Fibroblast of lung (primary cell): ENCODE data around the gene USP19. TPM values are rescaled to one million over a fixed set of nuclear protein-coding genes. Genes with fewer than 3 reads are reported as not detected.

Experiments
- DNase-seq, 2 donors: peaks; one replicate each; pipeline versions ENCODE4 v3.0.0 to v3.0.0-alpha.2; 2010; ENCODE audit warnings: low read depth in 2 of 2
- H2AFZ ChIP-seq: 2 replicates; pipeline ENCODE4 v1.5.1; 2012; ENCODE audit warnings: low read length, control low read depth, inconsistent platforms
- H3K27ac ChIP-seq: 2 replicates; pipeline ENCODE4 v1.5.1; 2011; ENCODE audit warnings: low read length, control low read depth; ENCODE audit not compliant: insufficient read depth
- H3K27me3 ChIP-seq: 2 replicates; pipeline ENCODE4 v1.5.1; 2011; ENCODE audit warnings: mild to moderate bottlenecking, low read length; ENCODE audit not compliant: control insufficient read depth, insufficient read depth
- H3K36me3 ChIP-seq: 2 replicates; pipeline ENCODE4 v1.5.1; 2011; ENCODE audit warnings: low read length; ENCODE audit not compliant: control insufficient read depth, insufficient read depth
- H3K4me1 ChIP-seq: 2 replicates; pipeline ENCODE4 v1.5.1; 2011; ENCODE audit warnings: low read length; ENCODE audit not compliant: control insufficient read depth, insufficient read depth; ENCODE audit errors: extremely low read depth
- H3K4me2 ChIP-seq: 2 replicates; pipeline ENCODE4 v1.5.1; 2011; ENCODE audit warnings: low read length, control low read depth; ENCODE audit not compliant: insufficient read depth; ENCODE audit errors: extremely low read depth
- H3K4me3 ChIP-seq, 4 experiments: fragments of 200-600 bp in 1 of 4; sonication (generic) in 1 of 4; replicated peaks in 1 of 4; 2 replicates each; pipeline ENCODE4 v1.5.1; 2011 to 2016; ENCODE audit warnings: low read length in 4 of 4, low read depth in 3 of 4, mild to moderate bottlenecking in 3 of 4, control low read depth in 2 of 4, inconsistent platforms in 1 of 4, mixed read lengths in 1 of 4; ENCODE audit not compliant: insufficient read depth in 1 of 4; ENCODE audit errors: control extremely low read depth in 1 of 4
- H3K79me2 ChIP-seq: 2 replicates; pipeline ENCODE4 v1.5.1; 2012; ENCODE audit warnings: mild to moderate bottlenecking, low read length, inconsistent platforms; ENCODE audit not compliant: control insufficient read depth, insufficient read depth
- H3K9ac ChIP-seq: 2 replicates; pipeline ENCODE4 v1.5.1; 2011; ENCODE audit warnings: mild to moderate bottlenecking, low read length, control low read depth; ENCODE audit not compliant: insufficient read depth
- H3K9me3 ChIP-seq: 2 replicates; pipeline ENCODE4 v1.5.1; 2012; ENCODE audit warnings: low read depth, low read length; ENCODE audit not compliant: control insufficient read depth, insufficient read depth
- H4K20me1 ChIP-seq: 2 replicates; pipeline ENCODE4 v1.5.1; 2011; ENCODE audit warnings: low read length; ENCODE audit not compliant: control insufficient read depth, insufficient read depth; ENCODE audit errors: extremely low read depth
- CTCF ChIP-seq, 2 donors: IDR thresholded peaks in 1 of 2; conservative IDR thresholded peaks in 1 of 2; 1 replicate in 1 of 2; 2 replicates in 1 of 2; pipeline ENCODE4 v1.5.1; 2011 to 2012; ENCODE audit warnings: low read length in 2 of 2, control low read depth in 1 of 2, inconsistent platforms in 1 of 2, low read depth in 1 of 2, mild to moderate bottlenecking in 1 of 2
- EZH2 ChIP-seq: IDR thresholded peaks from 2 replicates; pipeline ENCODE4 v1.5.1; 2012; ENCODE audit warnings: low read length, control low read depth, mild to moderate bottlenecking; ENCODE audit errors: missing control alignments
- polyA plus RNA-seq, 2 donors: library from polyadenylated mRNA; depleted of rRNA in 1 of 2; stranded (reverse) in 1 of 2; unstranded in 1 of 2; fragments of >200 nt; gene quantifications; 2 replicates each; pipeline ENCODE4 v1.2.1, GENCODE V29; 2011 to 2012; ENCODE audit warnings: missing spikeins in 1 of 2
- total RNA-seq: library from RNA; depleted of rRNA; stranded (reverse); fragments of >200 nt; gene quantifications from 2 replicates; pipeline ENCODE4 v1.2.1, GENCODE V29; 2014

Gene USP19
- total and polyA plus RNA-seq, 2 donors (not counting 1 experiment from before 2014, with no cell fraction given), result 23.3 to 53.8 TPM

- Histone ChIP-seq H3K9me3 (no peaks in the 10 kb centered on the region), H3K4me1 (peaks cover 9% of the 10 kb centered on the region), H3K4me3 (no peak overlapping the region), H3K79me2 (peaks cover 16% of the 10 kb centered on the region), H3K36me3 (peaks cover 36% of the 10 kb centered on the region), H3K4me2 (no peak overlapping the region), H3K27ac (no peak overlapping the region), H3K27me3 (no peaks in the 10 kb centered on the region), H3K9ac (no peak overlapping the region), H4K20me1 (no peaks in the 10 kb centered on the region), H2AFZ (no peak overlapping the region)
- DNase-seq, result no peak
- TF ChIP-seq CTCF (conservative IDR thresholded peaks at IDR 0.05 in 1 of 2, IDR thresholded peaks at IDR 0.05 in 1 of 2; ENCODE audit: low read depth in 1 of 2, low read length in 2 of 2), result no peak
These were observed 2.4 kb upstream of the USP19 start for GRCh38 chr3:49122886-49123545.

GRCh38 chr3:49122451-49122850 is 1.8 kb upstream of the USP19 start:
- Histone ChIP-seq H4K20me1 (no peaks in the 10 kb centered on the region), H3K4me2 (no peak overlapping the region), H3K9ac (no peak overlapping the region), H3K27me3 (no peaks in the 10 kb centered on the region), H3K4me1 (peaks cover 9% of the 10 kb centered on the region), H3K79me2 (peaks cover 16% of the 10 kb centered on the region), H3K9me3 (no peaks in the 10 kb centered on the region), H2AFZ (no peak overlapping the region), H3K36me3 (peaks cover 40% of the 10 kb centered on the region), H3K27ac (no peak overlapping the region), H3K4me3 (no peak overlapping the region)
- no peak for TF ChIP-seq CTCF (conservative IDR thresholded peaks at IDR 0.05 in 1 of 2, IDR thresholded peaks at IDR 0.05 in 1 of 2; ENCODE audit: low read depth in 1 of 2, low read length in 2 of 2)
- TF ChIP-seq EZH2, result no peak
- DNase-seq, result no peak

GRCh38 chr3:49122022-49122421 is 1.4 kb upstream of the USP19 start:
- no peaks in the 10 kb centered on the region for H3K27me3 ChIP-seq
- no peaks in the 10 kb centered on the region for H3K9me3 ChIP-seq
- H3K9ac ChIP-seq, result no peak overlapping the region
- H3K4me2 ChIP-seq, result no peak overlapping the region
- no peak overlapping the region for H3K27ac ChIP-seq
- H4K20me1 ChIP-seq, result no peaks in the 10 kb centered on the region
- no peak for DNase-seq
- peaks cover 16% of the 10 kb centered on the region for H3K79me2 ChIP-seq
- TF ChIP-seq EZH2 (no peak), CTCF (conservative IDR thresholded peaks at IDR 0.05 in 1 of 2, IDR thresholded peaks at IDR 0.05 in 1 of 2; ENCODE audit: low read depth in 1 of 2, low read length in 2 of 2) (no peak)
- H3K4me1 ChIP-seq, result peaks cover 9% of the 10 kb centered on the region
- no peak overlapping the region for H3K4me3 ChIP-seq
- peaks cover 44% of the 10 kb centered on the region for H3K36me3 ChIP-seq
- no peak overlapping the region for H2AFZ ChIP-seq
